Transverse colon (tissue), 4 donors: Measurements from ENCODE around the gene PTBP1.

ENCODE experiments used
- POLR2AphosphoS5 ChIP-seq, 3 donors: sonication (generic); formaldehyde crosslinking; IDR thresholded peaks; one replicate each; pipeline ENCODE4 v1.6.1; 2016; ENCODE audit warnings: antibody characterized with exemption in 3 of 3
- TF ChIP-seq, protein P1 (sequence below), 5 experiments: fragments of 200-600 bp in 3 of 5; fragments of 450-650 bp in 2 of 5; sonication (generic) in 3 of 5; IDR thresholded peaks; 1 replicate in 2 of 5; 2 replicates in 3 of 5; pipeline ENCODE4 v1.5.1; 2016 to 2017; ENCODE audit warnings: antibody characterized with exemption in 5 of 5, inconsistent platforms in 3 of 5, mild to moderate bottlenecking in 2 of 5, moderate library complexity in 1 of 5

DNA sequence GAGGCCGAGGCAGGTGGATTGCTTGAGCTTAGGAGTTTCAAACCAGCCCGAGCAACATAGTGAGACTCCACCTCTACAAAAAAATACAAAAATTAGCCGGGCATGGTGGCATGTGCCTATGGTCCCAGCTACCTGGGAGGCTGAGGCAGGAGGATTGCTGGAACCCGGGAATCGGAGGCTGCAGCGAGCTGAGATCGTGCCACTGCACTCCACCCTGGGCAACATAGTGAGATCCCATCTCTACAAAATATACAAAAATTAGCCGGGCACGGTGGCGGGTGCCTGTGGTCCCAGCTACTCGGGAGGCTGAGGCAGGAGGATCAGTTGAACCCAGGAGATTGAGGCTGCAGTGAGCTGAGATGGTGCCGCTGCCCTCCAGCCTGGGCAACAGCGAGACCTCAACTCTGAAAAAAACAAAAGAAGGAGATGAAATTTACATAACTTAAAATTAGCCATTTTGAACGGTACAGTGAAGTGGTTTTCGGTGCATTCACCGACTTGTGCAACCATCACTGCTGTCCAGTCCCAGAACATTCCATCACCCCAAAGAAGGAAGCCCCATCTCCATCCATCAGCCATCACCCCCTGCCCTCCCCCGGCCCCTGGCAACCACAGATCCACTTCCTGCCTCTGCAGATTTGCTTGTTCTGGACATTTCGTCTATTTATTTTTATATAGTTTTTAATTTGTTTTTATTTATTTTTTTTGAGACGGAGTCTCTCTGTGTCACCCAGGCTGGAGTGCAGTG, 28.8 kb downstream of the PTBP1 start:
- TF ChIP-seq, protein P1, sequence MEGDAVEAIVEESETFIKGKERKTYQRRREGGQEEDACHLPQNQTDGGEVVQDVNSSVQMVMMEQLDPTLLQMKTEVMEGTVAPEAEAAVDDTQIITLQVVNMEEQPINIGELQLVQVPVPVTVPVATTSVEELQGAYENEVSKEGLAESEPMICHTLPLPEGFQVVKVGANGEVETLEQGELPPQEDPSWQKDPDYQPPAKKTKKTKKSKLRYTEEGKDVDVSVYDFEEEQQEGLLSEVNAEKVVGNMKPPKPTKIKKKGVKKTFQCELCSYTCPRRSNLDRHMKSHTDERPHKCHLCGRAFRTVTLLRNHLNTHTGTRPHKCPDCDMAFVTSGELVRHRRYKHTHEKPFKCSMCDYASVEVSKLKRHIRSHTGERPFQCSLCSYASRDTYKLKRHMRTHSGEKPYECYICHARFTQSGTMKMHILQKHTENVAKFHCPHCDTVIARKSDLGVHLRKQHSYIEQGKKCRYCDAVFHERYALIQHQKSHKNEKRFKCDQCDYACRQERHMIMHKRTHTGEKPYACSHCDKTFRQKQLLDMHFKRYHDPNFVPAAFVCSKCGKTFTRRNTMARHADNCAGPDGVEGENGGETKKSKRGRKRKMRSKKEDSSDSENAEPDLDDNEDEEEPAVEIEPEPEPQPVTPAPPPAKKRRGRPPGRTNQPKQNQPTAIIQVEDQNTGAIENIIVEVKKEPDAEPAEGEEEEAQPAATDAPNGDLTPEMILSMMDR (IDR thresholded peaks at IDR 0.05) = no peak
- TF ChIP-seq POLR2AphosphoS5 (IDR thresholded peaks at IDR 0.05) = no peak
